ENCODE results near the gene UBE2Q2. TPM values are rescaled to one million over a fixed set of nuclear protein-coding genes. Genes with fewer than 3 reads are reported as not detected.
A peak's percentile ranks its signal among the peaks of the same experiment; 100 is the strongest.

The UBE2Q2 gene
- total and polyA plus RNA-seq, 10 donors: 22.9 to 38.0 (median 30.8) TPM

GRCh38 chr15:75817138-75817935 lies 25.9 kb upstream of the UBE2Q2 start:
- peaks cover 0 to 11% (median 0%) of the 10 kb centered on the region in 6 donors for H3K4me1 ChIP-seq
- no peak for DNase-seq
- peak overlapping the region in 5 of 8 donors; percentile 3 to 53 (median 20) for H3K4me3 ChIP-seq
- no peak for TF ChIP-seq POLR2AphosphoS5 (IDR thresholded peaks at IDR 0.05)
- no peak for TF ChIP-seq CTCF (IDR thresholded peaks at IDR 0.05 in 8 of 11, conservative IDR thresholded peaks at IDR 0.05 in 3 of 11)
- no peak for TF ChIP-seq POLR2A (IDR thresholded peaks at IDR 0.05)
- no peaks in the 10 kb centered on the region for H3K27me3 ChIP-seq (replicated peaks in 1 of 7)
- 35 to 49% (median 45%) methylated on average over 6 of the region's 6 CpGs for WGBS, 5 donors
- H3K36me3 ChIP-seq: no peaks in the 10 kb centered on the region
- H3K9me3 ChIP-seq: no peaks in the 10 kb centered on the region
- intact Hi-C loops (cut with DNase I; ENCODE audit: low total_unique reads): no loop called here
- H3K27ac ChIP-seq: peak overlapping the region in 2 of 8 donors; percentile 42 to 53

DNA sequence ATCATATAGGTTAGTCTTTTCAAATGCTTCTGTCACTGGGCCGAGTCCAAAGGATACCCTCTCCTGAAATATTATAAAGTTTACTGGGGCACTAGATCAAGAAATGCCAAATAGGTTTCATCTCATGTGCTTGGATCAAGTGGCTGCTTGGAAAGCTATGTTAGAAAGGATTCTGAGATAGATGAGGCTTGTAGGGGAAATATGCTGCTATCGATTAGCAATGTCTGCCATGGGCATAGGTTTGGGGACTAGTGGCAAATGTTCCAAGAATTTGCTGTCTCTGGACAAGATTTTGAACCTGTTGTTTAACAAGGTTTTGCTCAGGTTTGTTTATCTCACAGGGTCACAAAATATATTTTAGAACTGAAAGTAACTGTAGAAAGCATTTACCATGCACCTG lies 23.0 kb upstream of the UBE2Q2 start:
- H3K36me3 ChIP-seq: no peaks in the 10 kb centered on the region
- peaks cover 0 to 11% (median 0%) of the 10 kb centered on the region in 6 donors for H3K4me1 ChIP-seq
- DNase-seq: no peak
- no peaks in the 10 kb centered on the region for H3K27me3 ChIP-seq (replicated peaks in 1 of 7)
- no peak overlapping the region for H3K4me3 ChIP-seq
- no peak overlapping the region for H3K27ac ChIP-seq
- TF ChIP-seq POLR2A (IDR thresholded peaks at IDR 0.05) (no peak), CTCF (IDR thresholded peaks at IDR 0.05 in 8 of 11, conservative IDR thresholded peaks at IDR 0.05 in 3 of 11) (no peak), POLR2AphosphoS5 (IDR thresholded peaks at IDR 0.05) (no peak)
- H3K9me3 ChIP-seq: no peaks in the 10 kb centered on the region
- WGBS, 5 donors: 90 to 99% (median 95%) methylated on average over 2 of the region's 2 CpGs
- intact Hi-C loops (cut with DNase I; ENCODE audit: low total_unique reads): no loop called here

GRCh38 chr15:75821786-75822345 lies 21.4 kb upstream of the UBE2Q2 start:
- peaks cover 0 to 9% (median 0%) of the 10 kb centered on the region in 6 donors for H3K4me1 ChIP-seq
- TF ChIP-seq POLR2AphosphoS5 (IDR thresholded peaks at IDR 0.05) (no peak), CTCF (IDR thresholded peaks at IDR 0.05 in 8 of 11, conservative IDR thresholded peaks at IDR 0.05 in 3 of 11) (no peak), POLR2A (IDR thresholded peaks at IDR 0.05) (no peak)
- H3K9me3 ChIP-seq: no peaks in the 10 kb centered on the region
- no peak for DNase-seq
- intact Hi-C loops (cut with DNase I; ENCODE audit: low total_unique reads): no loop called here
- 87 to 91% (median 90%) methylated on average over 4 of the region's 4 CpGs for WGBS, 5 donors
- H3K36me3 ChIP-seq: no peaks in the 10 kb centered on the region
- no peak overlapping the region for H3K4me3 ChIP-seq
- H3K27ac ChIP-seq: no peak overlapping the region
- H3K27me3 ChIP-seq (replicated peaks in 1 of 7): no peaks in the 10 kb centered on the region

- Histone ChIP-seq H3K27me3 (replicated peaks in 1 of 7) (no peaks in the 10 kb centered on the region), H3K36me3 (no peaks in the 10 kb centered on the region), H3K27ac (no peak overlapping the region), H3K9me3 (no peaks in the 10 kb centered on the region), H3K4me3 (no peak overlapping the region), H3K4me1 (no peaks in the 10 kb centered on the region)
- no peak for TF ChIP-seq CTCF (IDR thresholded peaks at IDR 0.05 in 8 of 11, conservative IDR thresholded peaks at IDR 0.05 in 3 of 11)
- TF ChIP-seq POLR2A (IDR thresholded peaks at IDR 0.05): no peak
- TF ChIP-seq POLR2AphosphoS5 (IDR thresholded peaks at IDR 0.05): no peak
- 78 to 84% (median 82%) methylated on average over 5 of the region's 5 CpGs for WGBS, 5 donors
- no peak for DNase-seq
- intact Hi-C loops (cut with DNase I; ENCODE audit: low total_unique reads): no loop called here
These were observed 20.5 kb upstream of the UBE2Q2 start for GRCh38 chr15:75822685-75823278.

All from spleen (tissue), 11 donors.